Measurements from ENCODE around the gene GMDS.

Gene GMDS

DNA sequence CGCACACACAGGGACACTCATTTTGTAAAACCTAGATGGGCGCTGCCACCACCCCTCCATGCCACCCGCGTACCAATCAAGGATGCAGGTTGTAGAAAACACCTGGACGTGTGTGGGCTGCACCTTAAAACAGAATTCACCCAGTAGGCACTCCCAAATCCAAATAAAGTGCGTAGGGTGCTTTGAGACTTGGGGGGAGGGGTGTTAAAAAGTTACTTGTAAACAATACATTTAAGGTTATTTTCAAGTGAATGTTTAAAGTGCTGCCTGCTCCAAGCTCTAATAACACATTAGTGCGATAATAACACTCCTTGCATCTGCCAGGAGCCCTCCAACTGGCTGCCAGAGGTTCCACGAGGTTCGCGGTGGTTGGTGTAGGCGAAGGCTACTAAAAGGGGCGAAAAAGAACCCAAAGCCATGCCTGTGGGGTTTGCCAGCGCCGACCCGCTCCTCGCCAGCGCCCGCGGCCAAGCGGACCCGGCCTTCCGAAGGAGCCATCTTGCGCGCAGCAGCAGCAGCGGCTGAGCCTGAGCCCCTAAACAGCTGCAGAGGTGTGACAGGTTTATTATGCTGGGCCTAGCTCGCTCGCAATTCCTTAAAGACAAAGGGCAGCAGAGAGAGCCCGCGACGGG is 624.2 kb downstream of the GMDS start:
- DNase-seq (ENCODE audit: low spot score): no peak
- TF ChIP-seq, protein P1, sequence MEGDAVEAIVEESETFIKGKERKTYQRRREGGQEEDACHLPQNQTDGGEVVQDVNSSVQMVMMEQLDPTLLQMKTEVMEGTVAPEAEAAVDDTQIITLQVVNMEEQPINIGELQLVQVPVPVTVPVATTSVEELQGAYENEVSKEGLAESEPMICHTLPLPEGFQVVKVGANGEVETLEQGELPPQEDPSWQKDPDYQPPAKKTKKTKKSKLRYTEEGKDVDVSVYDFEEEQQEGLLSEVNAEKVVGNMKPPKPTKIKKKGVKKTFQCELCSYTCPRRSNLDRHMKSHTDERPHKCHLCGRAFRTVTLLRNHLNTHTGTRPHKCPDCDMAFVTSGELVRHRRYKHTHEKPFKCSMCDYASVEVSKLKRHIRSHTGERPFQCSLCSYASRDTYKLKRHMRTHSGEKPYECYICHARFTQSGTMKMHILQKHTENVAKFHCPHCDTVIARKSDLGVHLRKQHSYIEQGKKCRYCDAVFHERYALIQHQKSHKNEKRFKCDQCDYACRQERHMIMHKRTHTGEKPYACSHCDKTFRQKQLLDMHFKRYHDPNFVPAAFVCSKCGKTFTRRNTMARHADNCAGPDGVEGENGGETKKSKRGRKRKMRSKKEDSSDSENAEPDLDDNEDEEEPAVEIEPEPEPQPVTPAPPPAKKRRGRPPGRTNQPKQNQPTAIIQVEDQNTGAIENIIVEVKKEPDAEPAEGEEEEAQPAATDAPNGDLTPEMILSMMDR (IDR thresholded peaks at IDR 0.05; ENCODE audit: extremely low read depth, missing control alignments): no peak

DNA sequence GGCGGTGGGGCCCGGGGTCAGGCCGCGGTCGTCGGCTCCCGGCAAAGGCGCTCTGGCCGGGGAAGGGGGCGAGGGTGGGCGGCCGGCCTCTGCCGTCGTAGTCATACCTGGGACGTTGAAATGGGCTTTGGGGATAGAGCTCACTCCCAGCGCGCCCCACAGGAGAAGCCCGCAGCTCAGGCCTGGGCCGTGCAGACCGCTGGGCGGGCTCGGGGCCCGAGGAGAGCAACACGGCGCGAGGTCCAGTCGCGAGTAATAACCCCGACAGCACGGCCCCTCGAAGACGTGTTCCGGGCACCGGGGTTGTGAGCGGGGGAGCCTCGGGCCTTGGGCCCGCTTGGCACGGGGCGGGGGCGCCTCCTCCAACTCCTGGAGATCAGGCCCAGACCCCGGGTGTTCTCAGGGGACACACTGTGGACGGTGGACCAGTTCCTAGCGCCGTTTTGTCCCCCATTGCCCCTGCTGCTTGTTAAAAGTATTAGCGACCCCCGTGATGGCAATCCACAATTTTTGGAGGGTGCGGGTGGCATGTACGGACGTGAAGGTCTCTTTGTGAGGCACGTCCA is 624.8 kb downstream of the GMDS start:
- DNase-seq (ENCODE audit: low spot score): no peak
- TF ChIP-seq, protein P1 (IDR thresholded peaks at IDR 0.05; ENCODE audit: extremely low read depth, missing control alignments): no peak

DNA sequence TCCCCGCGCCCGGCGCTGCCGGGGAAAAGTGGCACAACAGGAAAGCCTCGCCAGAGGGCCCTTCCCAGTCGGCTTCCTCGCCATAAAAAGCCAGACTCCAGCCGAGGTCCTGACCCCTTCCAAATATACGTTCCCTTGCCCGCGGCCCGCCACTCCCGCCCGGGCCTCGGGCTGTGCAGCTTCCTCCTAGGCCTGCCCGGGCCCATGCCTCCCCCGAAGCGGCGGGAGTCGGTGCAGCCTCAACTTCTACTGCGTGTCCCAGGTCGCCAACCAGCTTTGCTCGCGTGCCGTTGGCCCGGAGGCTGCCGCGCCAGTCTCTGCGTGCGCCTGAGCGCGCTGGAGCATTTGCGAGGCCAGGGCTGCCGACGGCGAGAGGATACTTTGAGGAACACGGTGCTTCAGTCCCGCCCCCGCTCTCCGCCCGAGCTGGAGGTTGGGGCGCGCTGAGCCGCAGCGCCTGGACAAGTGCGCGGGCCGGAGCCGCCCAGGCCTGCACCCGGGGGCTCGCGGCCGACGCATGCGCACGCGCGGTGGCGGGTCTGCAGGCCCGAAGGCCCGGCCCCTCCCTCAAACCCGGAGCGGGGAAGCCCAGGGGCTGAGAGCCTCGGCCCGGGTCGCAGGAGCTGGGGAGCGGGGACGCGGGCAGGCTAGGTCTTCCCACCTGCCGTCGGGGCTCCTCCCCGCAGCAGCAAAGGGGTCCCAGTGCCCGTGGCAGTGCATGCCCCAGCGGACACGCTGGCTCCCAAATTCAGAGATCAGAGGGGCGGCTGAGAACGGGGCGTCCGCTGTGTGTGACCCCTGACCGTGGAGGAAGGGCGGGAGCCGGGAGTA is 625.5 kb downstream of the GMDS start:
- DNase-seq (ENCODE audit: low spot score): peak; percentile 81
- TF ChIP-seq, protein P1 (IDR thresholded peaks at IDR 0.05; ENCODE audit: extremely low read depth, missing control alignments): no peak

DNA sequence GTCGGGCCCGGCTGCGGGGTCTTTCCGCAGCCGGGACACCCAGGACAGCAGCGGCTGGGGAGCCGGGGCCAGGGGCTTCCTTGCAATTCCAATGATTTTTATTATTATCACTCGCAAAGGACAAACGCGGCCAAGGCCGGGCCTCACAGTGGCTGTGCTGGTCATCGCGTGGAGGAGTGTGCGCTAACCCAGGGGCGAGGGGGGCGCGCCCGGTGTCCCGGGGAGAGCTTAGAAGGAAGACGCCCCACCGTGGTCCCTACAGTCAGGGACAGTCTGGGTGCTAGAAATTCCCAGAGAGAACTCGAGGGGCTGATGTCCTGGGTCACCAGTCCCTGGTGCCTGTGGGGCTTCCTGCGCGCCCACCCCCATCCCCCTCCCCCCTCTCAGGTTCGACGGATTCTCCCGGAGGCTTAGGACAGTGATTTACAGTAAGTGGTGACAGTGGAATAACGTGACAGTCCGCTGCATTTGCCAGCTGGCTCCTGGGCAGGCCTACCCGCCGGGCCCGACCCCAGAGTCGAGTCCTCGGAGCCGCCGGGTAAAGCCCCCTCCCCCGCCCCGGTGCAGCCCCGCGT is 626.2 kb downstream of the GMDS start:
- TF ChIP-seq, protein P1 (IDR thresholded peaks at IDR 0.05; ENCODE audit: extremely low read depth, missing control alignments): no peak
- peak; percentile 45 for DNase-seq (ENCODE audit: low spot score)

DNA sequence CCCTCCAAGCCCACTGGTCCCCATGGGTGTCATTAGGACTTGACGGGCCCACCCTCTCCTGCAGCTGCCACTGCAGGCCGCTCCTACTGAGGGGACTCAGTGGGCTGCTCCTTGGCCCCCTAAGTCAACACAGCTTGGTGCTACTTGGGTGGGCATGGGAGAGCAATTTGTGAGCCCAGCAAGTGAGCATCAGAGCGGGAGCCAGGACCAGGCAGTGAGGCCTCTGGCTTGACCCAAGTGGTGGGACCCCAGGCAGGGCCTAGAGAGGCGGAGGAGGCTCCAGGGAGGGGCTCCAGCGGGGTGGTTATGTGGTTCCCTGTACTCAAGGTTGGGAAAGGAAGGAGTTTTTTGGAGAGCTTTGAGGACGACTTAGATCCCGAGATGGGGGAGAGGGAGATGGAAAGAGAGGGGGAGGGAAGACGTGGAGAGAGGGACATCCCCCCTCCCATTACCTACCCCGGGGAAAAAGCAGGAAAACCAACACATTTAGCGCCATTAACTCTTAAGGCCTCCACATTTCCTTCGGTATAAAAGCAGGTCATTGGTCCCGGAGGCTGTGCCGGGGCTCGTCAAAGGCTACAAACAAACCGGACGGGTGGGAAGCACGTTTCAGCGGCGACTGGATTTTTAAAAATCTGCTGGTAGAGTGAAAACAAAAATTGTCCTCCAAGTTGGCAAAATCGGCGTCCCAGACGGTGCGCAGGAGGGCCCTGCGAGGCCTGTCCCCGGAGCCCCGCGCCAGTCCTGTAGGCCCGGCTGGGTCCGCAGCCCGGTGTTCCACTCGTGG is 626.9 kb downstream of the GMDS start:
- TF ChIP-seq, protein P1 (IDR thresholded peaks at IDR 0.05; ENCODE audit: extremely low read depth, missing control alignments): no peak
- peak; percentile 27 for DNase-seq (ENCODE audit: low spot score)

DNA sequence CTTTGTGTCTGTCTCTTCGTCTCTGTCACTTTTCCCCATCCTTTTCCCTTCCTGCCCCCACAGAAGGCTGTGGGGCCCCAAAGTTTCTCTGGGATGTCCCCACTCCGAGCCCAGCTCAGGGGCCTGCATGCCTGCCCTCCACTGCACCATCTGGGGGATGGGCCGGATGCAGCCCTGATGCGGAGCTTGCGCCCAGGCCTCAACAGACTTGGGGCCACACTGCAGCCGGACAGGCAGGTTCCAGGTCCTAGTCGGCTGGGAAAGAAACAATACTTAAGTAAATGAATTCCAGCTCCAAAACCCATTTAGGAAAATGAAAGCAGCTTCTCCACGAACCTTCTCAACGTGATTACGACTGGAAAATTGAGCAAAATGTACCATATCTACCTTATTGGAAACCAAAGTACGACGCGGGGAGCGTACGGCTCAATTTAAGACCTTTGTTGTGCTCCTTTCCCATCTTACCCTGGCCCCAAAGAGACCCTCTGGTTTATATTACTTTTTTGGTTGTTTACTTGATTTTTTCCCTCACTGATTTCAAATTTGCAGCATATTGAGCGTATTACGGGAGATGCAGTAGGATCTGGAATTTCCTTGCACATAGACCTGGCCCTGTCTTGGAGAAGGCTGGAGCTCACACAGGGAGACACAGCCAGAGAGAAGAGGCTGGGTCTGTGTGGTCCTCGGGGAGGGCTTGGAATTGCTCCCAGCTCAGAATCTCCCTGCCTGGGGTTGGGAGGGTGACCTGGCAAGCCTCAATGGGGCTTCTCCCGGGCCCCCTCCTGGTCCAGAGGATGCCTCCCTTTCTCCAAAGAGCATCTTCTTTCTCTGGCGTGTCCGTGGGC is 627.7 kb downstream of the GMDS start:
- TF ChIP-seq, protein P1 (IDR thresholded peaks at IDR 0.05; ENCODE audit: extremely low read depth, missing control alignments): no peak
- DNase-seq (ENCODE audit: low spot score): peak; percentile 34

Measured in GM20000 (cell line).